GM12878 (cell line): ENCODE measurements around the gene BZW1. TPM values are rescaled to one million over a fixed set of nuclear protein-coding genes. Genes with fewer than 3 reads are reported as not detected.

Experiments
- ATAC-seq: fragments of 200-7000 bp; cut with Tn5 transposase; 3 replicates; pipeline ENCODE4 v1.9.1; 2020; ENCODE audit warnings: mild to moderate bottlenecking, moderate library complexity
- BruUV-seq: library from RNA; stranded (reverse); fragments of 400-500 nt; replicated peaks from 2 replicates; lab custom pipeline; 2021; lab: Mats Ljungman, UMichigan
- CTCF ChIA-PET: fragments of 300-600 bp; sonication (Branson Sonifier 250); formaldehyde crosslinking; extraction: SDS; loops from one replicate; lab custom pipeline; 2021; ENCODE audit warnings: inconsistent platforms; lab: Yijun Ruan, JAX
- POLR2A ChIA-PET: fragments of 350-600 bp; formaldehyde crosslinking; extraction: SDS; loops from one replicate; lab custom pipeline; 2021; ENCODE audit warnings: inconsistent platforms; lab: Charles Lee
- RAD21 ChIA-PET: fragments of 300-600 bp; sonication (Branson Sonifier 250); formaldehyde crosslinking; loops from one replicate; lab custom pipeline; 2023; ENCODE audit warnings: antibody characterized with exemption; ENCODE audit not compliant: unreplicated experiment; lab: Charles Lee
- SMC1A ChIA-PET: fragments of 300-600 bp; sonication (Branson Sonifier 250); formaldehyde crosslinking; loops from one replicate; lab custom pipeline; 2023; ENCODE audit not compliant: unreplicated experiment, uncharacterized antibody; lab: Charles Lee
- DNase-seq: peaks from one replicate; pipeline ENCODE4 v3.0.0-alpha.2; 2011; ENCODE audit warnings: low read depth, low spot score
- FAIRE-seq: peaks from 3 replicates; lab custom pipeline; 2011; peaks lifted over from hg19 to GRCh38; lab: Jason Lieb, UNC
- H2AFZ ChIP-seq: 2 replicates; pipeline ENCODE4 v1.6.0; 2011; ENCODE audit warnings: low read depth, low read length, control low read depth; ENCODE audit not compliant: control insufficient read depth
- H3K27ac ChIP-seq: 2 replicates; pipeline ENCODE4 v1.5.1; 2011; ENCODE audit warnings: control low read depth; ENCODE audit not compliant: control insufficient read depth, insufficient read depth
- H3K27me3 ChIP-seq, 2 experiments: replicated peaks in 1 of 2; 2 replicates each; pipeline versions ENCODE4 v1.6.0 to v1.6.1; 2011; ENCODE audit warnings: low read length in 1 of 2; ENCODE audit not compliant: control insufficient read depth in 2 of 2, insufficient read depth in 2 of 2
- H3K36me3 ChIP-seq, 2 experiments: 2 replicates each; pipeline ENCODE4 v1.5.1; 2011; ENCODE audit warnings: low read length in 1 of 2; ENCODE audit not compliant: control insufficient read depth in 2 of 2, insufficient read depth in 2 of 2
- H3K4me1 ChIP-seq: 2 replicates; pipeline ENCODE4 v1.6.1; 2011; ENCODE audit warnings: mild to moderate bottlenecking, low read length, moderate library complexity, mixed read lengths; ENCODE audit not compliant: control insufficient read depth, insufficient read depth
- H3K4me2 ChIP-seq: 2 replicates; pipeline ENCODE4 v1.6.0; 2011; ENCODE audit warnings: control low read depth; ENCODE audit not compliant: control insufficient read depth, insufficient read depth
- H3K4me3 ChIP-seq: fragments of 200-600 bp; sonication (generic); 2 replicates; pipeline ENCODE4 v1.5.1; 2016
- H3K79me2 ChIP-seq: 2 replicates; pipeline ENCODE4 v1.6.0; 2011; ENCODE audit warnings: low read length; ENCODE audit not compliant: control insufficient read depth, insufficient read depth
- H3K9ac ChIP-seq: 2 replicates; pipeline ENCODE4 v1.8.0; 2011; ENCODE audit warnings: low read length, control low read depth, mixed read lengths; ENCODE audit not compliant: control insufficient read depth, insufficient read depth
- H3K9me3 ChIP-seq: replicated peaks from 3 replicates; pipeline ENCODE4 v1.5.1; 2011; ENCODE audit warnings: mild to moderate bottlenecking, low read length; ENCODE audit not compliant: control insufficient read depth, insufficient read depth
- H4K20me1 ChIP-seq: 2 replicates; pipeline ENCODE4 v1.6.0; 2011; ENCODE audit not compliant: control insufficient read depth, insufficient read depth
- ASH2L ChIP-seq: fragments of 300-600, 200-600 bp; sonication (generic); IDR thresholded peaks from 2 replicates; pipeline ENCODE4 v1.6.1; 2017; ENCODE audit warnings: low read depth, mild to moderate bottlenecking, borderline replicate concordance
- BACH1 ChIP-seq: fragments of 450-650 bp; IDR thresholded peaks from 2 replicates; pipeline ENCODE4 v1.6.1; 2017; ENCODE audit warnings: mild to moderate bottlenecking, borderline replicate concordance
- BHLHE40 ChIP-seq, 2 experiments: fragments of 450-650 bp in 1 of 2; IDR thresholded peaks; 2 replicates each; pipeline ENCODE4 v1.6.1; 2011 to 2017; ENCODE audit warnings: low read depth in 2 of 2, borderline replicate concordance in 1 of 2, improper control_type of control experiment in 1 of 2, low read length in 1 of 2, mild to moderate bottlenecking in 1 of 2
- CEBPB ChIP-seq, 2 experiments: fragments of 150-350 bp in 1 of 2; IDR thresholded peaks; 2 replicates each; pipeline ENCODE4 v1.6.1; 2012 to 2014; ENCODE audit warnings: low read depth in 2 of 2, low read length in 2 of 2, borderline replicate concordance in 1 of 2, inconsistent platforms in 1 of 2
- EGR1 ChIP-seq, 2 experiments: IDR thresholded peaks; 1 replicate in 1 of 2; 2 replicates in 1 of 2; pipeline ENCODE4 v1.6.1; 2011 to 2012; ENCODE audit warnings: low read depth in 2 of 2, low read length in 2 of 2, borderline replicate concordance in 1 of 2, mild to moderate bottlenecking in 1 of 2, moderate library complexity in 1 of 2
- KLF5 ChIP-seq: fragments of 450-650 bp; IDR thresholded peaks from 2 replicates; pipeline ENCODE4 v1.6.1; 2014; ENCODE audit warnings: mild to moderate bottlenecking; ENCODE audit not compliant: partially characterized antibody
- NBN ChIP-seq: fragments of 450-650 bp; IDR thresholded peaks from 2 replicates; pipeline ENCODE4 v1.6.1; 2016
- PRDM15 ChIP-seq: fragments of 450-650 bp; formaldehyde crosslinking; IDR thresholded peaks from 2 replicates; pipeline ENCODE4 v1.4.0; 2020; ENCODE audit warnings: mild to moderate bottlenecking, moderate library complexity
- ZBTB11 ChIP-seq: fragments of 450-650 bp; formaldehyde crosslinking; IDR thresholded peaks from 2 replicates; pipeline ENCODE4 v1.5.0; 2022; ENCODE audit warnings: mild to moderate bottlenecking, missing genetic modification characterization
- ZNF24 ChIP-seq: fragments of 450-650 bp; IDR thresholded peaks from 2 replicates; pipeline ENCODE4 v1.6.1; 2017; ENCODE audit warnings: antibody characterized with exemption, mild to moderate bottlenecking
- ZNF622 ChIP-seq: fragments of 450-650 bp; IDR thresholded peaks from 2 replicates; pipeline ENCODE4 v1.6.1; 2017; ENCODE audit warnings: mild to moderate bottlenecking, inconsistent platforms
- WGBS: methylation state at CpG from one replicate; pipeline ENCODE4 v1.1.6; 2016; ENCODE audit warnings: low lambda C conversion rate; ENCODE audit not compliant: insufficient replicate concordance, insufficient coverage; ENCODE audit errors: missing lambda C conversion rate; 5-methylcytosine and 5-hydroxymethylcytosine counted together
- in situ Hi-C: fragments of 300-500 bp; cut with MboI; formaldehyde crosslinking; loops from 9 replicates; pipeline ENCODE4 v1.14.3; 2018; ENCODE audit warnings: mixed read lengths
- intact Hi-C: fragments of 100-400 bp; cut with micrococcal nuclease; formaldehyde crosslinking; loops from one replicate; pipeline ENCODE4 v1.14.2; 2022; ENCODE audit not compliant: unreplicated experiment
- polyA plus RNA-seq, 11 experiments: library from polyadenylated mRNA; depleted of rRNA in 4 of 11; unstranded in 6 of 11; stranded (reverse) in 5 of 11; fragments of >200 nt; fragmentation: Nextera tagmentation in 4 of 11; fragmentation: Illumina TruSeq in 1 of 11; extraction: Ambion mirVana in 4 of 11; extraction: Trizol in 1 of 11; gene quantifications; 1 replicate in 1 of 11; 2 replicates in 10 of 11; pipeline versions ENCODE4 v1.2.1 to v1.2.3, GENCODE V29; 2011 to 2016; ENCODE audit warnings: inconsistent platforms in 2 of 11, missing spikeins in 2 of 11, low read depth in 1 of 11
- total RNA-seq, 4 experiments: library from RNA; depleted of rRNA in 3 of 4; stranded (reverse); fragments of >200 nt in 3 of 4; fragmentation: Illumina TruSeq in 1 of 4; extraction: Trizol in 1 of 4; gene quantifications; 2 replicates each; pipeline versions ENCODE4 v1.2.1 to v1.2.3, GENCODE V29; 2013 to 2021
- TF ChIP-seq, protein P1 (sequence below): fragments of 450-650 bp; IDR thresholded peaks from 2 replicates; pipeline ENCODE4 v1.6.1; 2017; ENCODE audit warnings: mild to moderate bottlenecking, moderate library complexity

Gene BZW1
- total and polyA plus RNA-seq, 10 of the 15 experiments (the other 5 are each of a cell fraction or from before 2014, with no cell fraction given), result 186 to 349 (median 269) TPM

DNA sequence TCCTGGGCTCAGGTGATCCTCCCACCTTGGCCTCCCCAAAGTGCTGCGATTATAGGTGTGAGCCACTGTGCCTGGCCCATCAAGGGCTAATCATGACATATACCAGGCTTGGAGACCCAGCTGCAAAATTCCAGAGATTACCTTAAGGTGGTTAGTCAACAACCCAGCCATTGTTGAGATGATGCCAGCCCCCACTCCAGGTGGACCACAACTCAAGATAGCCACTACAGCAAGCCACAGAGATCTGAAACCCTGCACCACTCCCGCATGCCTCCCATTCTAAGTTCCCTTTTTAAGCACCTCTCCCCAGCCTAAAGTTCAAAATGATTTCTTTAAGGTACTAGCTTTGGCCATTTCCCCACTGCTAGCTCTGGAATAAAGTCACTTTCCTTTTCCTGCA, 57.3 kb downstream of the BZW1 start (continued):
- no peak for TF ChIP-seq ZBTB11
- TF ChIP-seq BACH1, result no peak
- no peak for TF ChIP-seq ASH2L
- TF ChIP-seq EGR1 (IDR thresholded peaks at IDR 0.05; ENCODE audit: borderline replicate concordance in 1 of 2, low read depth in 2 of 2, low read length in 2 of 2), result no peak

DNA sequence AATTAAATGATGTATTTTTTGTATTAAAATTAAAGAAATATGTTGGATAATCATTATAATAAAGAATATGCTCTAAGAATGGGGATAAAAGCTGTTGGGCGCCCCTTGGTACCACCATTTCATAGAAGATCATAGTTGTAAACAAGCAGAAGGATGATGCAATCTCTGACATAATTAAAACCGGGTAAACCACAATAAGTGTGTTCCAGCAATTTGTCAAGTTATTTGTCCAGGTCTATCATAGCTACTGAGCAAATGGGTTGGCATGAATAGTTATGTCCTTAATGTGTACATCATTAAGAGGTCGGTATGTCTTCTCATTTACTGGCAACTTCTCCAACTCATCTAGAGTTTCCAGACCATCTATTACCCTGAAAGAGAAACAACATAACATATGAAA, 59.4 kb downstream of the BZW1 start:
- no peaks in the 10 kb centered on the region for H3K27me3 ChIP-seq
- FAIRE-seq (no peak), DNase-seq (no peak)
- no peaks in the 10 kb centered on the region for H3K79me2 ChIP-seq
- CTCF ChIA-PET, result no interaction called here
- H3K9me3 ChIP-seq, result no peaks in the 10 kb centered on the region
- no peak overlapping the region for H3K4me2 ChIP-seq
- no peaks in the 10 kb centered on the region for H4K20me1 ChIP-seq
- no peak overlapping the region for H2AFZ ChIP-seq
- no peak overlapping the region for H3K9ac ChIP-seq
- intact Hi-C loops (no loop called here), in situ Hi-C loops (no loop called here)
- BruUV-seq, result no TSS peak
- H3K4me1 ChIP-seq, result no peaks in the 10 kb centered on the region
- SMC1A ChIA-PET, result no interaction called here
- POLR2A ChIA-PET, result no interaction called here
- H3K36me3 ChIP-seq, result peaks cover 1 to 3% of the 10 kb centered on the region in 2 experiments
- WGBS, result 74% methylated on average over 3 of the region's 3 CpGs
- H3K27ac ChIP-seq, result no peak overlapping the region
- RAD21 ChIA-PET, result no interaction called here
- TF ChIP-seq ZNF24 (no peak), NBN (no peak), CEBPB (IDR thresholded peaks at IDR 0.05; ENCODE audit: borderline replicate concordance in 1 of 2, low read depth in 2 of 2, low read length in 2 of 2) (no peak), ZNF622 (no peak), PRDM15 (CRISPR knock-in tag) (no peak), KLF5 (no peak), BHLHE40 (IDR thresholded peaks at IDR 0.05; ENCODE audit: borderline replicate concordance in 1 of 2, low read depth in 2 of 2, low read length in 1 of 2) (no peak)
- TF ChIP-seq, protein P1, sequence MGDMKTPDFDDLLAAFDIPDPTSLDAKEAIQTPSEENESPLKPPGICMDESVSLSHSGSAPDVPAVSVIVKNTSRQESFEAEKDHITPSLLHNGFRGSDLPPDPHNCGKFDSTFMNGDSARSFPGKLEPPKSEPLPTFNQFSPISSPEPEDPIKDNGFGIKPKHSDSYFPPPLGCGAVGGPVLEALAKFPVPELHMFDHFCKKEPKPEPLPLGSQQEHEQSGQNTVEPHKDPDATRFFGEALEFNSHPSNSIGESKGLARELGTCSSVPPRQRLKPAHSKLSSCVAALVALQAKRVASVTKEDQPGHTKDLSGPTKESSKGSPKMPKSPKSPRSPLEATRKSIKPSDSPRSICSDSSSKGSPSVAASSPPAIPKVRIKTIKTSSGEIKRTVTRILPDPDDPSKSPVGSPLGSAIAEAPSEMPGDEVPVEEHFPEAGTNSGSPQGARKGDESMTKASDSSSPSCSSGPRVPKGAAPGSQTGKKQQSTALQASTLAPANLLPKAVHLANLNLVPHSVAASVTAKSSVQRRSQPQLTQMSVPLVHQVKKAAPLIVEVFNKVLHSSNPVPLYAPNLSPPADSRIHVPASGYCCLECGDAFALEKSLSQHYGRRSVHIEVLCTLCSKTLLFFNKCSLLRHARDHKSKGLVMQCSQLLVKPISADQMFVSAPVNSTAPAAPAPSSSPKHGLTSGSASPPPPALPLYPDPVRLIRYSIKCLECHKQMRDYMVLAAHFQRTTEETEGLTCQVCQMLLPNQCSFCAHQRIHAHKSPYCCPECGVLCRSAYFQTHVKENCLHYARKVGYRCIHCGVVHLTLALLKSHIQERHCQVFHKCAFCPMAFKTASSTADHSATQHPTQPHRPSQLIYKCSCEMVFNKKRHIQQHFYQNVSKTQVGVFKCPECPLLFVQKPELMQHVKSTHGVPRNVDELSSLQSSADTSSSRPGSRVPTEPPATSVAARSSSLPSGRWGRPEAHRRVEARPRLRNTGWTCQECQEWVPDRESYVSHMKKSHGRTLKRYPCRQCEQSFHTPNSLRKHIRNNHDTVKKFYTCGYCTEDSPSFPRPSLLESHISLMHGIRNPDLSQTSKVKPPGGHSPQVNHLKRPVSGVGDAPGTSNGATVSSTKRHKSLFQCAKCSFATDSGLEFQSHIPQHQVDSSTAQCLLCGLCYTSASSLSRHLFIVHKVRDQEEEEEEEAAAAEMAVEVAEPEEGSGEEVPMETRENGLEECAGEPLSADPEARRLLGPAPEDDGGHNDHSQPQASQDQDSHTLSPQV, result no peak
- TF ChIP-seq, all 136 proteins: peak for 0
- no peak for ATAC-seq
- no peak overlapping the region for H3K4me3 ChIP-seq
